Ishikawa (cell line): ENCODE results near the gene LRRC47.
A peak's percentile ranks its signal among the peaks of the same experiment; 100 is the strongest.

Source experiments
- CEBPB ChIP-seq: IDR thresholded peaks from 2 replicates; pipeline ENCODE4 v1.6.1; 2012
- CREB1 ChIP-seq: IDR thresholded peaks from 2 replicates; pipeline ENCODE4 v1.6.1; 2012; ENCODE audit warnings: low read depth
- EGR1 ChIP-seq: IDR thresholded peaks from 2 replicates; pipeline ENCODE4 v1.6.1; 2012
- EP300 ChIP-seq: IDR thresholded peaks from 2 replicates; pipeline ENCODE4 v1.6.1; 2012; ENCODE audit warnings: borderline replicate concordance
- FOXM1 ChIP-seq: IDR thresholded peaks from 2 replicates; pipeline ENCODE4 v1.6.1; 2012; ENCODE audit warnings: low read depth, borderline replicate concordance
- MAX ChIP-seq: IDR thresholded peaks from 2 replicates; pipeline ENCODE4 v1.6.1; 2012
- NFIC ChIP-seq: IDR thresholded peaks from 2 replicates; pipeline ENCODE4 v1.6.1; 2012
- RAD21 ChIP-seq: IDR thresholded peaks from 2 replicates; pipeline ENCODE4 v1.6.1; 2012; ENCODE audit warnings: low read depth
- REST ChIP-seq: IDR thresholded peaks from 2 replicates; pipeline ENCODE4 v1.6.1; 2012; ENCODE audit warnings: low read depth, mild to moderate bottlenecking
- TAF1 ChIP-seq: IDR thresholded peaks from 2 replicates; pipeline ENCODE4 v1.6.1; 2012; ENCODE audit warnings: low read depth, mild to moderate bottlenecking
- TCF12 ChIP-seq: IDR thresholded peaks from 2 replicates; pipeline ENCODE4 v1.6.1; 2012; ENCODE audit warnings: low read depth
- TEAD4 ChIP-seq: IDR thresholded peaks from 2 replicates; pipeline ENCODE4 v1.6.1; 2012
- USF1 ChIP-seq: IDR thresholded peaks from 2 replicates; pipeline ENCODE4 v1.6.1; 2012
- YY1 ChIP-seq: IDR thresholded peaks from 2 replicates; pipeline ENCODE4 v1.6.1; 2012; ENCODE audit warnings: low read depth
- ZBTB7A ChIP-seq: IDR thresholded peaks from 2 replicates; pipeline ENCODE4 v1.6.1; 2012; ENCODE audit warnings: low read depth

LRRC47 gene

GRCh38 chr1:3774276-3774945, 21.9 kb downstream of the LRRC47 start:
- TF ChIP-seq TCF12 (no peak), EP300 (no peak), NFIC (no peak), CEBPB (no peak), TAF1 (no peak)

- no peak for TF ChIP-seq TAF1
- TF ChIP-seq CEBPB: no peak
- TF ChIP-seq TCF12: no peak
- no peak for TF ChIP-seq RAD21
- no peak for TF ChIP-seq CREB1
Measured at GRCh38 chr1:3773572-3774275, 22.6 kb downstream of the LRRC47 start.

GRCh38 chr1:3772715-3773571, 23.4 kb downstream of the LRRC47 start, which contains the start of gene SMIM1:
SMIM1 (plus strand) TSS chr1:3772749; CDS start chr1:3775374, 2,625 bp downstream.
- TF ChIP-seq FOXM1 (no peak), TCF12 (no peak), TEAD4 (no peak), NFIC (no peak), EP300 (no peak), CREB1 (no peak), EGR1 (no peak), REST (no peak), ZBTB7A (no peak), MAX (no peak), YY1 (no peak)

- TF ChIP-seq TCF12: no peak
- TF ChIP-seq USF1: peak; percentile 43; the same call in 1 of the 2 replicates
- peak; percentile 84 for TF ChIP-seq MAX
- TF ChIP-seq EP300: no peak
- TF ChIP-seq TAF1: 0 out of 2 replicates have a peak, but pooled peaks have one; percentile 16
- TF ChIP-seq ZBTB7A: peak; percentile 82
- TF ChIP-seq REST: no peak
- no peak for TF ChIP-seq EGR1
Measured at GRCh38 chr1:3772027-3772714, 24.1 kb downstream of the LRRC47 start.

- TF ChIP-seq MAX: no peak
- TF ChIP-seq CREB1: no peak
- TF ChIP-seq USF1: no peak
- TF ChIP-seq REST: no peak
- no peak for TF ChIP-seq TEAD4
- TF ChIP-seq RAD21: no peak
- TF ChIP-seq EGR1: no peak
- no peak for TF ChIP-seq TAF1
- TF ChIP-seq NFIC: no peak
- TF ChIP-seq EP300: no peak
- no peak for TF ChIP-seq ZBTB7A
Measured at GRCh38 chr1:3771108-3772026, 24.9 kb downstream of the LRRC47 start.
